Ishikawa (cell line): Measurements from ENCODE around the gene ATP9A.

Experiments used
- CEBPB ChIP-seq: IDR thresholded peaks from 2 replicates; pipeline ENCODE4 v1.6.1; 2012
- CREB1 ChIP-seq: IDR thresholded peaks from 2 replicates; pipeline ENCODE4 v1.6.1; 2012; ENCODE audit warnings: low read depth
- EGR1 ChIP-seq: IDR thresholded peaks from 2 replicates; pipeline ENCODE4 v1.6.1; 2012
- EP300 ChIP-seq: IDR thresholded peaks from 2 replicates; pipeline ENCODE4 v1.6.1; 2012; ENCODE audit warnings: borderline replicate concordance
- FOXM1 ChIP-seq: IDR thresholded peaks from 2 replicates; pipeline ENCODE4 v1.6.1; 2012; ENCODE audit warnings: low read depth, borderline replicate concordance
- NFIC ChIP-seq: IDR thresholded peaks from 2 replicates; pipeline ENCODE4 v1.6.1; 2012
- RAD21 ChIP-seq: IDR thresholded peaks from 2 replicates; pipeline ENCODE4 v1.6.1; 2012; ENCODE audit warnings: low read depth
- TAF1 ChIP-seq: IDR thresholded peaks from 2 replicates; pipeline ENCODE4 v1.6.1; 2012; ENCODE audit warnings: low read depth, mild to moderate bottlenecking
- TCF12 ChIP-seq: IDR thresholded peaks from 2 replicates; pipeline ENCODE4 v1.6.1; 2012; ENCODE audit warnings: low read depth
- TEAD4 ChIP-seq: IDR thresholded peaks from 2 replicates; pipeline ENCODE4 v1.6.1; 2012
- USF1 ChIP-seq: IDR thresholded peaks from 2 replicates; pipeline ENCODE4 v1.6.1; 2012
- YY1 ChIP-seq: IDR thresholded peaks from 2 replicates; pipeline ENCODE4 v1.6.1; 2012; ENCODE audit warnings: low read depth
- ZBTB7A ChIP-seq: IDR thresholded peaks from 2 replicates; pipeline ENCODE4 v1.6.1; 2012; ENCODE audit warnings: low read depth
- TF ChIP-seq, protein P1 (sequence below): IDR thresholded peaks from 2 replicates; pipeline ENCODE4 v1.6.1; 2012; ENCODE audit warnings: low read depth, mild to moderate bottlenecking
- TF ChIP-seq, protein P2 (sequence below): IDR thresholded peaks from 2 replicates; pipeline ENCODE4 v1.6.1; 2012

The ATP9A gene

GRCh38 chr20:51628533-51629398 lies 139.4 kb downstream of the ATP9A start:
- TF ChIP-seq, protein P1, sequence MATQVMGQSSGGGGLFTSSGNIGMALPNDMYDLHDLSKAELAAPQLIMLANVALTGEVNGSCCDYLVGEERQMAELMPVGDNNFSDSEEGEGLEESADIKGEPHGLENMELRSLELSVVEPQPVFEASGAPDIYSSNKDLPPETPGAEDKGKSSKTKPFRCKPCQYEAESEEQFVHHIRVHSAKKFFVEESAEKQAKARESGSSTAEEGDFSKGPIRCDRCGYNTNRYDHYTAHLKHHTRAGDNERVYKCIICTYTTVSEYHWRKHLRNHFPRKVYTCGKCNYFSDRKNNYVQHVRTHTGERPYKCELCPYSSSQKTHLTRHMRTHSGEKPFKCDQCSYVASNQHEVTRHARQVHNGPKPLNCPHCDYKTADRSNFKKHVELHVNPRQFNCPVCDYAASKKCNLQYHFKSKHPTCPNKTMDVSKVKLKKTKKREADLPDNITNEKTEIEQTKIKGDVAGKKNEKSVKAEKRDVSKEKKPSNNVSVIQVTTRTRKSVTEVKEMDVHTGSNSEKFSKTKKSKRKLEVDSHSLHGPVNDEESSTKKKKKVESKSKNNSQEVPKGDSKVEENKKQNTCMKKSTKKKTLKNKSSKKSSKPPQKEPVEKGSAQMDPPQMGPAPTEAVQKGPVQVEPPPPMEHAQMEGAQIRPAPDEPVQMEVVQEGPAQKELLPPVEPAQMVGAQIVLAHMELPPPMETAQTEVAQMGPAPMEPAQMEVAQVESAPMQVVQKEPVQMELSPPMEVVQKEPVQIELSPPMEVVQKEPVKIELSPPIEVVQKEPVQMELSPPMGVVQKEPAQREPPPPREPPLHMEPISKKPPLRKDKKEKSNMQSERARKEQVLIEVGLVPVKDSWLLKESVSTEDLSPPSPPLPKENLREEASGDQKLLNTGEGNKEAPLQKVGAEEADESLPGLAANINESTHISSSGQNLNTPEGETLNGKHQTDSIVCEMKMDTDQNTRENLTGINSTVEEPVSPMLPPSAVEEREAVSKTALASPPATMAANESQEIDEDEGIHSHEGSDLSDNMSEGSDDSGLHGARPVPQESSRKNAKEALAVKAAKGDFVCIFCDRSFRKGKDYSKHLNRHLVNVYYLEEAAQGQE, result no peak
- TF ChIP-seq, protein P2, sequence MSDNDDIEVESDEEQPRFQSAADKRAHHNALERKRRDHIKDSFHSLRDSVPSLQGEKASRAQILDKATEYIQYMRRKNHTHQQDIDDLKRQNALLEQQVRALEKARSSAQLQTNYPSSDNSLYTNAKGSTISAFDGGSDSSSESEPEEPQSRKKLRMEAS, result no peak
- no peak for TF ChIP-seq CREB1
- TF ChIP-seq TCF12, result no peak
- no peak for TF ChIP-seq NFIC
- no peak for TF ChIP-seq ZBTB7A
- no peak for TF ChIP-seq YY1
- no peak for TF ChIP-seq RAD21
- TF ChIP-seq FOXM1, result no peak
- TF ChIP-seq CEBPB, result no peak
- no peak for TF ChIP-seq EGR1
- TF ChIP-seq EP300, result no peak
- no peak for TF ChIP-seq USF1
- TF ChIP-seq TEAD4, result no peak
- TF ChIP-seq TAF1, result no peak

- no peak for TF ChIP-seq ZBTB7A
- TF ChIP-seq CEBPB, result no peak
- no peak for TF ChIP-seq TEAD4
- no peak for TF ChIP-seq TAF1
Observed at GRCh38 chr20:51627586-51627985, 140.6 kb downstream of the ATP9A start.

GRCh38 chr20:51625105-51625504 lies 143.1 kb downstream of the ATP9A start:
- TF ChIP-seq TCF12 (no peak), TEAD4 (no peak), RAD21 (no peak), EP300 (no peak), EGR1 (no peak), CEBPB (no peak), NFIC (no peak), TAF1 (no peak), FOXM1 (no peak), YY1 (no peak), CREB1 (no peak), USF1 (no peak), ZBTB7A (no peak)
- TF ChIP-seq, protein P1, result no peak
- TF ChIP-seq, protein P2, result no peak

- TF ChIP-seq, protein P1, result no peak
- TF ChIP-seq NFIC, result no peak
- peak; percentile 63 for TF ChIP-seq RAD21
Observed at GRCh38 chr20:51624157-51624731, 143.9 kb downstream of the ATP9A start.
